A673 (cell line): ENCODE measurements around the gene EEFSEC. TPM values are rescaled to one million over a fixed set of nuclear protein-coding genes. Genes with fewer than 3 reads are reported as not detected.

ENCODE experiments used
- BruUV-seq: library from RNA; stranded (reverse); fragments of 400-500 nt; replicated peaks from 2 replicates; lab custom pipeline; 2021; lab: Mats Ljungman, UMichigan
- CTCF ChIA-PET: fragments of 300-600 bp; sonication (Branson Sonifier 250); formaldehyde crosslinking; loops from one replicate; lab custom pipeline; 2022; ENCODE audit warnings: antibody characterized with exemption; lab: Charles Lee
- POLR2A ChIA-PET: fragments of 300-600 bp; sonication (Branson Sonifier 250); formaldehyde crosslinking; loops from one replicate; lab custom pipeline; 2022; ENCODE audit warnings: antibody characterized with exemption; ENCODE audit not compliant: low non-redundant PET; lab: Charles Lee
- DNase-seq: peaks from one replicate; pipeline ENCODE4 v3.0.0-alpha.2; 2015; ENCODE audit warnings: low spot score
- H3K27ac ChIP-seq: fragments of 200-600 bp; sonication (generic); 2 replicates; pipeline ENCODE4 v1.5.1; 2016; ENCODE audit warnings: mixed run types, low read depth, mild to moderate bottlenecking, mixed read lengths, antibody characterized with exemption, low read length; ENCODE audit not compliant: poor library complexity, severe bottlenecking
- H3K27me3 ChIP-seq: fragments of 200-600 bp; sonication (generic); replicated peaks from 2 replicates; pipeline ENCODE4 v1.6.1; 2017; ENCODE audit warnings: mixed run types, low read depth, mild to moderate bottlenecking, mixed read lengths, antibody characterized with exemption, low read length; ENCODE audit not compliant: insufficient read depth, poor library complexity
- H3K36me3 ChIP-seq: fragments of 200-600 bp; sonication (generic); 2 replicates; pipeline ENCODE4 v1.6.1; 2016; ENCODE audit warnings: mixed run types, mild to moderate bottlenecking, mixed read lengths, antibody characterized with exemption, low read length; ENCODE audit not compliant: insufficient read depth, poor library complexity, severe bottlenecking
- H3K4me1 ChIP-seq: fragments of 200-600 bp; sonication (generic); 2 replicates; pipeline ENCODE4 v1.6.1; 2017; ENCODE audit warnings: mixed run types, mild to moderate bottlenecking, mixed read lengths, antibody characterized with exemption, low read length; ENCODE audit not compliant: insufficient read depth, poor library complexity, severe bottlenecking
- H3K4me3 ChIP-seq: fragments of 200-600 bp; sonication (generic); 2 replicates; pipeline ENCODE4 v1.5.1; 2016; ENCODE audit warnings: low read depth, mixed run types, mild to moderate bottlenecking, mixed read lengths, low read length; ENCODE audit not compliant: poor library complexity, severe bottlenecking
- H3K9me3 ChIP-seq: fragments of 200-600 bp; sonication (generic); 2 replicates; pipeline ENCODE4 v1.6.1; 2016; ENCODE audit warnings: mixed run types, low read depth, mild to moderate bottlenecking, mixed read lengths, antibody characterized with exemption, low read length; ENCODE audit not compliant: poor library complexity, severe bottlenecking
- CTCF ChIP-seq: fragments of 300-800, 200-600 bp; sonication (generic); conservative IDR thresholded peaks from 2 replicates; pipeline ENCODE4 v1.5.1; 2017; ENCODE audit warnings: low read depth, mild to moderate bottlenecking, antibody characterized with exemption, low read length, moderate library complexity, mixed read lengths
- EZH2 ChIP-seq: fragments of 200-600 bp; sonication (generic); IDR thresholded peaks from 2 replicates; pipeline ENCODE4 v1.6.1; 2017; ENCODE audit warnings: borderline replicate concordance, low read depth, mild to moderate bottlenecking, mixed read lengths, antibody characterized with exemption, low read length; ENCODE audit not compliant: poor library complexity, severe bottlenecking
- intact Hi-C: fragments of 100-400 bp; cut with micrococcal nuclease; formaldehyde crosslinking; loops from one replicate; pipeline ENCODE4 v1.10.0; 2022; ENCODE audit not compliant: unreplicated experiment
- total RNA-seq: library from RNA; stranded (reverse); gene quantifications from 2 replicates; pipeline ENCODE4 v1.2.3, GENCODE V29; 2021

Gene EEFSEC
- total RNA-seq, 1 experiment from 2014 or later: 19.7 TPM

GRCh38 chr3:128434524-128434923 lies 281.2 kb downstream of the EEFSEC start:
- Histone ChIP-seq H3K27ac (no peak overlapping the region), H3K4me1 (no peaks in the 10 kb centered on the region), H3K36me3 (no peaks in the 10 kb centered on the region), H3K27me3 (no peaks in the 10 kb centered on the region), H3K9me3 (no peaks in the 10 kb centered on the region), H3K4me3 (no peak overlapping the region)
- CTCF ChIA-PET: no interaction called here
- BruUV-seq: no TSS peak
- TF ChIP-seq CTCF: no peak
- no peak for TF ChIP-seq EZH2
- POLR2A ChIA-PET: no interaction called here
- intact Hi-C loops: no loop called here
- no peak for DNase-seq

GRCh38 chr3:128435058-128435457 lies 281.8 kb downstream of the EEFSEC start:
- no peak overlapping the region for H3K27ac ChIP-seq
- H3K9me3 ChIP-seq: no peaks in the 10 kb centered on the region
- ChIA-PET POLR2A (no interaction called here), CTCF (no interaction called here)
- no peaks in the 10 kb centered on the region for H3K27me3 ChIP-seq
- no peaks in the 10 kb centered on the region for H3K36me3 ChIP-seq
- no TSS peak for BruUV-seq
- H3K4me1 ChIP-seq: no peaks in the 10 kb centered on the region
- intact Hi-C loops: no loop called here
- no peak for DNase-seq
- H3K4me3 ChIP-seq: no peak overlapping the region
- TF ChIP-seq EZH2: no peak
- no peak for TF ChIP-seq CTCF

GRCh38 chr3:128435561-128435960 lies 282.3 kb downstream of the EEFSEC start:
- no peaks in the 10 kb centered on the region for H3K9me3 ChIP-seq
- ChIA-PET POLR2A (no interaction called here), CTCF (no interaction called here)
- no peak overlapping the region for H3K27ac ChIP-seq
- H3K4me1 ChIP-seq: no peaks in the 10 kb centered on the region
- intact Hi-C loops: no loop called here
- TF ChIP-seq EZH2 (no peak), CTCF (no peak)
- no peaks in the 10 kb centered on the region for H3K27me3 ChIP-seq
- no peak overlapping the region for H3K4me3 ChIP-seq
- BruUV-seq: no TSS peak
- DNase-seq: no peak
- H3K36me3 ChIP-seq: no peaks in the 10 kb centered on the region
